ENCODE results near the gene KMT5B. TPM values are rescaled to one million over a fixed set of nuclear protein-coding genes. Genes with fewer than 3 reads are reported as not detected.

Gene KMT5B
- total and polyA plus RNA-seq, 2 donors from 2014 or later, result 15.8 to 54.2 TPM

GRCh38 chr11:68258363-68258765, 45.3 kb upstream of the KMT5B start:
- H3K9me3 ChIP-seq (ENCODE audit: control insufficient read depth in 2 of 3, insufficient read depth in 1 of 3, low read length in 3 of 3), result no peaks in the 10 kb centered on the region
- H3K36me3 ChIP-seq (ENCODE audit: control insufficient read depth in 2 of 3, insufficient read depth in 3 of 3, low read length in 3 of 3), result peaks cover 0 to 14% (median 6%) of the 10 kb centered on the region in 3 donors
- intact Hi-C loops (cut with DNase I), result no loop called here
- H3K27ac ChIP-seq (ENCODE audit: low read depth in 2 of 2, low read length in 2 of 2), result no peak overlapping the region
- H3K9ac ChIP-seq (ENCODE audit: low read length in 3 of 3), result no peak overlapping the region
- peaks cover 2 to 6% (median 4%) of the 10 kb centered on the region in 3 donors for H3K4me1 ChIP-seq (ENCODE audit: control insufficient read depth in 2 of 3, insufficient read depth in 2 of 3, low read depth in 1 of 3, low read length in 3 of 3)
- TF ChIP-seq CTCF (IDR thresholded peaks at IDR 0.05; ENCODE audit: borderline replicate concordance, extremely low read depth, insufficient read depth), result no peak
- FAIRE-seq (no peak), DNase-seq (no peak)
- no peaks in the 10 kb centered on the region for H3K27me3 ChIP-seq (ENCODE audit: control insufficient read depth, insufficient read depth, low read length)
- no peak overlapping the region for H3K4me3 ChIP-seq (ENCODE audit: low read length in 3 of 3)

GRCh38 chr11:68257477-68258362, 44.6 kb upstream of the KMT5B start:
- no peak overlapping the region for H3K27ac ChIP-seq (ENCODE audit: low read depth in 2 of 2, low read length in 2 of 2)
- intact Hi-C loops (cut with DNase I), result no loop called here
- no peak overlapping the region for H3K9ac ChIP-seq (ENCODE audit: low read length in 3 of 3)
- H3K36me3 ChIP-seq (ENCODE audit: control insufficient read depth in 2 of 3, insufficient read depth in 3 of 3, low read length in 3 of 3), result peaks cover 0 to 14% (median 4%) of the 10 kb centered on the region in 3 donors
- DNase-seq, result peak; percentile 93 to 98 (median 95)
- H3K9me3 ChIP-seq (ENCODE audit: control insufficient read depth in 2 of 3, insufficient read depth in 1 of 3, low read length in 3 of 3), result no peaks in the 10 kb centered on the region
- FAIRE-seq, result no peak
- no peak overlapping the region for H3K4me3 ChIP-seq (ENCODE audit: low read length in 3 of 3)
- H3K4me1 ChIP-seq (ENCODE audit: control insufficient read depth in 2 of 3, insufficient read depth in 2 of 3, low read depth in 1 of 3, low read length in 3 of 3), result peaks cover 2 to 6% (median 4%) of the 10 kb centered on the region in 3 donors
- TF ChIP-seq CTCF (IDR thresholded peaks at IDR 0.05; ENCODE audit: borderline replicate concordance, extremely low read depth, insufficient read depth), result peak; percentile 91
- H3K27me3 ChIP-seq (ENCODE audit: control insufficient read depth, insufficient read depth, low read length), result no peaks in the 10 kb centered on the region

GRCh38 chr11:68256331-68256741, 43.2 kb upstream of the KMT5B start:
- no peak overlapping the region for H3K4me3 ChIP-seq (ENCODE audit: low read length in 3 of 3)
- H3K27ac ChIP-seq (ENCODE audit: low read depth in 2 of 2, low read length in 2 of 2), result peak overlapping the region in 1 of 2 donors; percentile 32
- H3K27me3 ChIP-seq (ENCODE audit: control insufficient read depth, insufficient read depth, low read length), result no peaks in the 10 kb centered on the region
- FAIRE-seq (no peak), DNase-seq (peak in 4 of 5 donors; percentile 72 to 82 (median 74))
- H3K9ac ChIP-seq (ENCODE audit: low read length in 3 of 3), result no peak overlapping the region
- no peaks in the 10 kb centered on the region for H3K9me3 ChIP-seq (ENCODE audit: control insufficient read depth in 2 of 3, insufficient read depth in 1 of 3, low read length in 3 of 3)
- no peak for TF ChIP-seq CTCF (IDR thresholded peaks at IDR 0.05; ENCODE audit: borderline replicate concordance, extremely low read depth, insufficient read depth)
- H3K36me3 ChIP-seq (ENCODE audit: control insufficient read depth in 2 of 3, insufficient read depth in 3 of 3, low read length in 3 of 3), result peaks cover 0 to 6% (median 0%) of the 10 kb centered on the region in 3 donors
- intact Hi-C loops (cut with DNase I), result no loop called here
- H3K4me1 ChIP-seq (ENCODE audit: control insufficient read depth in 2 of 3, insufficient read depth in 2 of 3, low read depth in 1 of 3, low read length in 3 of 3), result peaks cover 2 to 6% (median 4%) of the 10 kb centered on the region in 3 donors
